Endothelial cell (in vitro differentiated cells): Measurements from ENCODE around the gene LYPD6. TPM values are rescaled to one million over a fixed set of nuclear protein-coding genes. Genes with fewer than 3 reads are reported as not detected.

Experiments
- DNase-seq: peaks from one replicate; pipeline ENCODE4 v3.0.0; 2021; ENCODE audit warnings: low spot score
- H3K27ac Mint-ChIP-seq: one replicate; pipeline ENCODE4 v1.8.0; 2021; ENCODE audit warnings: mixed read lengths, inconsistent platforms; ENCODE audit not compliant: unreplicated experiment
- H3K27me3 Mint-ChIP-seq: one replicate; pipeline ENCODE4 v1.8.0; 2021; ENCODE audit warnings: mild to moderate bottlenecking, moderate library complexity, mixed read lengths, inconsistent platforms; ENCODE audit not compliant: unreplicated experiment
- H3K36me3 Mint-ChIP-seq: one replicate; pipeline ENCODE4 v1.8.0; 2021; ENCODE audit warnings: mild to moderate bottlenecking, low read depth, mixed read lengths, inconsistent platforms; ENCODE audit not compliant: unreplicated experiment
- H3K4me1 Mint-ChIP-seq: one replicate; pipeline ENCODE4 v1.8.0; 2021; ENCODE audit warnings: mild to moderate bottlenecking, mixed read lengths, inconsistent platforms; ENCODE audit not compliant: unreplicated experiment
- H3K4me3 Mint-ChIP-seq: one replicate; pipeline ENCODE4 v1.8.0; 2021; ENCODE audit warnings: mild to moderate bottlenecking, mixed read lengths, inconsistent platforms; ENCODE audit not compliant: unreplicated experiment
- H3K9me3 Mint-ChIP-seq: one replicate; pipeline ENCODE4 v1.8.0; 2021; ENCODE audit warnings: mixed read lengths, inconsistent platforms; ENCODE audit not compliant: unreplicated experiment
- total RNA-seq: library from RNA; stranded (reverse); fragmentation: NEBNext Ultra II Directional; extraction: Animal tissue kit (Norgen Biotek cat#: 25700); gene quantifications from one replicate; pipeline ENCODE4 v1.2.1, GENCODE V29; 2021; ENCODE audit not compliant: unreplicated experiment
- TF ChIP-seq, protein P1 (sequence below): fragments of 200-600 bp; sonication (generic); IDR thresholded peaks from one replicate; pipeline ENCODE4 v1.5.0; 2021; ENCODE audit warnings: antibody characterized with exemption; ENCODE audit not compliant: unreplicated experiment

Gene LYPD6
- total RNA-seq, 1 donor from 2014 or later, result 3.5 TPM

DNA sequence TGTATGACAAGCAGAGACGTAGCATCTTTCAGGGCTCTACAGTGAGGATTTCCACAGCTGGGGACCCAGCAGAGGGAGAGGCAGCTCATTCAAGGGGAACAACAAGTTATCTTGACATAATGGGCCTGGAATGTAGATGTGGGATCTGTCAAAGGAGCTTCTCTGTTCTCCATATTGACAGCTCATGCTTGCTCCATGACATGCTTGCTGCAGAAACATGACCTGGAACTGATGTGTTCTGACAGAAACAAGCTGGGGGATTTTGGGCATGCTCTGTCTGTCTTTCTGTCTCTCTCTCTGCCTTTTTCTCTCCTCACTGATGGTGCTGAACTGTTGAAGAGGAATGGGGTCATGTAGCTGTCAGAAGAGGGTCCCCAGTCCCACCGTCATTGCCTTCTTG is 177.6 kb downstream of the LYPD6 start:
- Mint-ChIP-seq H3K9me3 (no peaks in the 10 kb centered on the region), H3K36me3 (peaks cover 4% of the 10 kb centered on the region), H3K4me3 (no peak overlapping the region), H3K27ac (no peak overlapping the region), H3K27me3 (peaks cover 4% of the 10 kb centered on the region), H3K4me1 (peaks cover 6% of the 10 kb centered on the region)
- TF ChIP-seq, protein P1, sequence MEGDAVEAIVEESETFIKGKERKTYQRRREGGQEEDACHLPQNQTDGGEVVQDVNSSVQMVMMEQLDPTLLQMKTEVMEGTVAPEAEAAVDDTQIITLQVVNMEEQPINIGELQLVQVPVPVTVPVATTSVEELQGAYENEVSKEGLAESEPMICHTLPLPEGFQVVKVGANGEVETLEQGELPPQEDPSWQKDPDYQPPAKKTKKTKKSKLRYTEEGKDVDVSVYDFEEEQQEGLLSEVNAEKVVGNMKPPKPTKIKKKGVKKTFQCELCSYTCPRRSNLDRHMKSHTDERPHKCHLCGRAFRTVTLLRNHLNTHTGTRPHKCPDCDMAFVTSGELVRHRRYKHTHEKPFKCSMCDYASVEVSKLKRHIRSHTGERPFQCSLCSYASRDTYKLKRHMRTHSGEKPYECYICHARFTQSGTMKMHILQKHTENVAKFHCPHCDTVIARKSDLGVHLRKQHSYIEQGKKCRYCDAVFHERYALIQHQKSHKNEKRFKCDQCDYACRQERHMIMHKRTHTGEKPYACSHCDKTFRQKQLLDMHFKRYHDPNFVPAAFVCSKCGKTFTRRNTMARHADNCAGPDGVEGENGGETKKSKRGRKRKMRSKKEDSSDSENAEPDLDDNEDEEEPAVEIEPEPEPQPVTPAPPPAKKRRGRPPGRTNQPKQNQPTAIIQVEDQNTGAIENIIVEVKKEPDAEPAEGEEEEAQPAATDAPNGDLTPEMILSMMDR, result no peak
- DNase-seq, result no peak

- Mint-ChIP-seq H3K27me3 (peaks cover 1% of the 10 kb centered on the region), H3K9me3 (no peaks in the 10 kb centered on the region), H3K4me3 (no peak overlapping the region), H3K36me3 (no peaks in the 10 kb centered on the region), H3K27ac (no peak overlapping the region), H3K4me1 (peaks cover 6% of the 10 kb centered on the region)
- TF ChIP-seq, protein P1, result no peak
- DNase-seq, result no peak
Observed at GRCh38 chr2:149513461-149513860, 183.1 kb downstream of the LYPD6 start.
